HFFc6 (cell line): ENCODE measurements around the gene KIAA1217. TPM values are rescaled to one million over a fixed set of nuclear protein-coding genes. Genes with fewer than 3 reads are reported as not detected.
"Not testable (repeated sequence)": the region's sequence is repeated elsewhere in the genome, so short reads cannot be mapped to it uniquely, and the experiment has no call there.

Source experiments
- DNase-seq: peaks from one replicate; pipeline ENCODE4 v3.0.0-alpha.2; 2018
- H3K27ac Mint-ChIP-seq: 2 replicates; pipeline ENCODE4 v1.8.0; 2020; ENCODE audit warnings: mild to moderate bottlenecking, mixed read lengths
- H3K27me3 Mint-ChIP-seq: 2 replicates; pipeline ENCODE4 v1.8.0; 2021; ENCODE audit warnings: mild to moderate bottlenecking, moderate library complexity, mixed read lengths; ENCODE audit not compliant: insufficient read depth
- H3K36me3 Mint-ChIP-seq: 2 replicates; pipeline ENCODE4 v1.8.0; 2021; ENCODE audit warnings: low read depth, mixed read lengths
- H3K4me1 Mint-ChIP-seq: 2 replicates; pipeline ENCODE4 v1.8.0; 2020; ENCODE audit warnings: low read depth, mixed read lengths
- H3K4me3 Mint-ChIP-seq: 2 replicates; pipeline ENCODE4 v1.8.0; 2020; ENCODE audit warnings: mild to moderate bottlenecking, moderate library complexity, mixed read lengths
- H3K9me3 Mint-ChIP-seq: 2 replicates; pipeline ENCODE4 v1.8.0; 2020; ENCODE audit warnings: mild to moderate bottlenecking, mixed read lengths
- total RNA-seq, 6 experiments: library from RNA; stranded (reverse); fragmentation: NEBNext Ultra II Directional; extraction: Animal tissue kit (Norgen Biotek cat#: 25700); gene quantifications; 2 replicates in 1 of 6; 3 replicates in 5 of 6; pipeline ENCODE4 v1.2.3, GENCODE V29; 2021
- TF ChIP-seq, protein P1 (sequence below): fragments of 200-600 bp; sonication (generic); IDR thresholded peaks from 2 replicates; pipeline ENCODE4 v1.5.0; 2021; ENCODE audit warnings: antibody characterized with exemption, mild to moderate bottlenecking

Gene KIAA1217
- total RNA-seq, 6 experiments from 2014 or later = 1.3 to 2.1 (median 2.0) TPM

- Mint-ChIP-seq H3K36me3 (no peaks in the 10 kb centered on the region), H3K4me1 (peaks cover 66% of the 10 kb centered on the region), H3K27ac (peak overlapping the region; percentile 36; the same call in 1 of the 2 replicates), H3K9me3 (no peaks in the 10 kb centered on the region), H3K27me3 (peaks cover 4% of the 10 kb centered on the region), H3K4me3 (no peak overlapping the region)
- TF ChIP-seq, protein P1, sequence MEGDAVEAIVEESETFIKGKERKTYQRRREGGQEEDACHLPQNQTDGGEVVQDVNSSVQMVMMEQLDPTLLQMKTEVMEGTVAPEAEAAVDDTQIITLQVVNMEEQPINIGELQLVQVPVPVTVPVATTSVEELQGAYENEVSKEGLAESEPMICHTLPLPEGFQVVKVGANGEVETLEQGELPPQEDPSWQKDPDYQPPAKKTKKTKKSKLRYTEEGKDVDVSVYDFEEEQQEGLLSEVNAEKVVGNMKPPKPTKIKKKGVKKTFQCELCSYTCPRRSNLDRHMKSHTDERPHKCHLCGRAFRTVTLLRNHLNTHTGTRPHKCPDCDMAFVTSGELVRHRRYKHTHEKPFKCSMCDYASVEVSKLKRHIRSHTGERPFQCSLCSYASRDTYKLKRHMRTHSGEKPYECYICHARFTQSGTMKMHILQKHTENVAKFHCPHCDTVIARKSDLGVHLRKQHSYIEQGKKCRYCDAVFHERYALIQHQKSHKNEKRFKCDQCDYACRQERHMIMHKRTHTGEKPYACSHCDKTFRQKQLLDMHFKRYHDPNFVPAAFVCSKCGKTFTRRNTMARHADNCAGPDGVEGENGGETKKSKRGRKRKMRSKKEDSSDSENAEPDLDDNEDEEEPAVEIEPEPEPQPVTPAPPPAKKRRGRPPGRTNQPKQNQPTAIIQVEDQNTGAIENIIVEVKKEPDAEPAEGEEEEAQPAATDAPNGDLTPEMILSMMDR = no peak
- DNase-seq = peak; percentile 51
Observed at GRCh38 chr10:24440817-24441797, 232.2 kb downstream of the KIAA1217 start.

- Mint-ChIP-seq H3K27me3 (peaks cover 4% of the 10 kb centered on the region), H3K4me1 (peaks cover 78% of the 10 kb centered on the region), H3K9me3 (no peaks in the 10 kb centered on the region), H3K27ac (no peak overlapping the region), H3K36me3 (no peaks in the 10 kb centered on the region), H3K4me3 (no peak overlapping the region)
- TF ChIP-seq, protein P1 = no peak
- no peak for DNase-seq
Observed at GRCh38 chr10:24442234-24442633, 233.3 kb downstream of the KIAA1217 start.

GRCh38 chr10:24442641-24443174 is 233.8 kb downstream of the KIAA1217 start:
- not testable (repeated sequence) for H3K4me3 Mint-ChIP-seq, DNase-seq, H3K36me3 Mint-ChIP-seq, H3K27ac Mint-ChIP-seq, H3K27me3 Mint-ChIP-seq, H3K9me3 Mint-ChIP-seq
- peaks cover 82% of the 10 kb centered on the region for H3K4me1 Mint-ChIP-seq

DNA sequence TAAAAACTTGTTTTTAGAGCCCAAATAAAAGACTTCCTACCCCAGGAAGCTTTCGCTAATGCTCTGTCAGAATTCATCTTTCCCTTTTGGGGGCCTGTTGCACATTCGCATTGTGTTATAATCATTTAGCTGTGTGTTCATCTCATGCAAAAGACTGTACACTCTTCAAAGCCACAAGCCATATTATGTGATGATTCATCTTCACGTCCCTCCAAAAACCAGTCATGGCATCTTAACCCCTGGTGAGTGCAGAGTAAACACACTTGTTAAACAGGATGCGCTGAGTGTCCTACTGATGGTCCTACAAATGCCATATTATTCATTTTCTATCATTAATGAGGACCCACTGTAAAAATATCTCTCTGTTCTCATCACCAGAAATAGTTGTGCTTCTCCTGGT is 235.4 kb downstream of the KIAA1217 start:
- H3K27ac Mint-ChIP-seq = peak overlapping the region; percentile 46
- peak; percentile 90 for DNase-seq
- H3K4me3 Mint-ChIP-seq = no peak overlapping the region; the same call in 1 of the 2 replicates
- no peaks in the 10 kb centered on the region for H3K9me3 Mint-ChIP-seq
- H3K36me3 Mint-ChIP-seq = no peaks in the 10 kb centered on the region
- TF ChIP-seq, protein P1 = no peak
- peaks cover 4% of the 10 kb centered on the region for H3K27me3 Mint-ChIP-seq
- peaks cover 86% of the 10 kb centered on the region for H3K4me1 Mint-ChIP-seq

- DNase-seq, H3K9me3 Mint-ChIP-seq, H3K27ac Mint-ChIP-seq, H3K27me3 Mint-ChIP-seq, H3K4me3 Mint-ChIP-seq, H3K36me3 Mint-ChIP-seq: not testable (repeated sequence)
- H3K4me1 Mint-ChIP-seq = peaks cover 82% of the 10 kb centered on the region
Observed at GRCh38 chr10:24445958-24446357, 237.0 kb downstream of the KIAA1217 start.

- peak overlapping the region; percentile 82 for H3K27ac Mint-ChIP-seq
- no peaks in the 10 kb centered on the region for H3K36me3 Mint-ChIP-seq
- no peaks in the 10 kb centered on the region for H3K9me3 Mint-ChIP-seq
- H3K27me3 Mint-ChIP-seq = peaks cover 6% of the 10 kb centered on the region
- DNase-seq = peak; percentile 86
- H3K4me1 Mint-ChIP-seq = peaks cover 79% of the 10 kb centered on the region
- peak overlapping the region; percentile 11 for H3K4me3 Mint-ChIP-seq
- TF ChIP-seq, protein P1 = no peak
Observed at GRCh38 chr10:24446739-24447138, 237.8 kb downstream of the KIAA1217 start.
